ENCODE results near the gene TIMP1. TPM values are rescaled to one million over a fixed set of nuclear protein-coding genes. Genes with fewer than 3 reads are reported as not detected.
"Not testable (repeated sequence)": the region's sequence is repeated elsewhere in the genome, so short reads cannot be mapped to it uniquely, and the experiment has no call there.

The TIMP1 gene
- total and polyA plus RNA-seq, 12 donors: 32.8 to 826 (median 70.7) TPM

DNA sequence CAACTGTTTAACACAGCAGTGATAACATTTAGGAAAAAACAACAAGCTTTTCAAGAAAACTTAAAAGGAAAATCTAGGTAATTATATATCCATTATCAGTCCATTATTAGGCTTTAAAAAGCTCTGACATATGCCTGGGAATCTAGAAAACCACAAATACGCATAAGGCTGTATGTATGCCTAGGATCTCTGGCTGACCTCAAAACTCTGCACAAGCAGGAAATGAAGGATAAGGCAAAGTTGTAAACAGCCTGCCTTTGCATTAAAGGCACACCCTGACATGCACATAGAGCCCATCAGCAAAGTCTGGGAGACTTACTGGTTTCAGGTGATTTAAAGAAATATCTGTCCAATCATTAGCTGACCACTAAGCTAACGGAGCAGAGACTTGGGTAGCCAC is 14.0 kb downstream of the TIMP1 start:
- Histone ChIP-seq H3K27ac (peak overlapping the region in 3 of 10 donors; percentile 19 to 46 (median 21)), H3K36me3 (no peaks in the 10 kb centered on the region), H3K9me3 (peaks cover 0 to 40% (median 6%) of the 10 kb centered on the region in 11 donors), H3K27me3 (peaks cover 0 to 4% (median 0%) of the 10 kb centered on the region in 7 donors), H3K4me3 (no peak overlapping the region), H3K4me1 (no peaks in the 10 kb centered on the region)
- 70 to 71% methylated on average over 2 of the region's 2 CpGs for WGBS, 2 donors
- intact Hi-C loops (cut with DNase I): no loop called here
- no peak for ATAC-seq
- DNase-seq: no peak
- TF ChIP-seq, protein P1, sequence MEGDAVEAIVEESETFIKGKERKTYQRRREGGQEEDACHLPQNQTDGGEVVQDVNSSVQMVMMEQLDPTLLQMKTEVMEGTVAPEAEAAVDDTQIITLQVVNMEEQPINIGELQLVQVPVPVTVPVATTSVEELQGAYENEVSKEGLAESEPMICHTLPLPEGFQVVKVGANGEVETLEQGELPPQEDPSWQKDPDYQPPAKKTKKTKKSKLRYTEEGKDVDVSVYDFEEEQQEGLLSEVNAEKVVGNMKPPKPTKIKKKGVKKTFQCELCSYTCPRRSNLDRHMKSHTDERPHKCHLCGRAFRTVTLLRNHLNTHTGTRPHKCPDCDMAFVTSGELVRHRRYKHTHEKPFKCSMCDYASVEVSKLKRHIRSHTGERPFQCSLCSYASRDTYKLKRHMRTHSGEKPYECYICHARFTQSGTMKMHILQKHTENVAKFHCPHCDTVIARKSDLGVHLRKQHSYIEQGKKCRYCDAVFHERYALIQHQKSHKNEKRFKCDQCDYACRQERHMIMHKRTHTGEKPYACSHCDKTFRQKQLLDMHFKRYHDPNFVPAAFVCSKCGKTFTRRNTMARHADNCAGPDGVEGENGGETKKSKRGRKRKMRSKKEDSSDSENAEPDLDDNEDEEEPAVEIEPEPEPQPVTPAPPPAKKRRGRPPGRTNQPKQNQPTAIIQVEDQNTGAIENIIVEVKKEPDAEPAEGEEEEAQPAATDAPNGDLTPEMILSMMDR (IDR thresholded peaks at IDR 0.05): no peak

DNA sequence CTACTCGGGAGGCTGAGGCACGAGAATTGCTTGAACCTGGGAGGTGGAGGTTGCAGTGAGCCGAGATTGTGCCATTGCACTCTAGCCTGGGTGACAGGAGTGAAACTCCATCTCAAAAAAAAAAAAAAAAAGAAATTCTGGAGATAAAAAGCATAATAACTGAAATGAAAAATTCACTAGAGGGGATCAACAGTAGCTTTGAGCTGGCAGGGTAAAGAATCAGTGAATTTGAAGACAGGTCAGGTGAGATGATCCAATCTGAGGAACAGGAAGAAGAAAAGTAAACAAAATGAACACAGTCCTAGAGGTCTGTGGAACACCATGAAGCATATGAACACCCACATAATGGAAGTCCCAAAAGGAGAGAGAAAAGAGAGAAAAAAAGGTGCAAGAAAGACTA is 15.0 kb downstream of the TIMP1 start:
- Histone ChIP-seq H3K4me3 (no peak overlapping the region), H3K27me3 (peaks cover 0 to 4% (median 0%) of the 10 kb centered on the region in 7 donors), H3K9me3 (peaks cover 0 to 44% (median 6%) of the 10 kb centered on the region in 11 donors), H3K4me1 (no peaks in the 10 kb centered on the region), H3K27ac (no peak overlapping the region), H3K36me3 (no peaks in the 10 kb centered on the region)
- ATAC-seq (no peak), DNase-seq (no peak)
- WGBS, 2 donors: 90 to 100% methylated on average over 3 of the region's 3 CpGs
- intact Hi-C loops (cut with DNase I): no loop called here
- TF ChIP-seq, protein P1 (IDR thresholded peaks at IDR 0.05): no peak

DNA sequence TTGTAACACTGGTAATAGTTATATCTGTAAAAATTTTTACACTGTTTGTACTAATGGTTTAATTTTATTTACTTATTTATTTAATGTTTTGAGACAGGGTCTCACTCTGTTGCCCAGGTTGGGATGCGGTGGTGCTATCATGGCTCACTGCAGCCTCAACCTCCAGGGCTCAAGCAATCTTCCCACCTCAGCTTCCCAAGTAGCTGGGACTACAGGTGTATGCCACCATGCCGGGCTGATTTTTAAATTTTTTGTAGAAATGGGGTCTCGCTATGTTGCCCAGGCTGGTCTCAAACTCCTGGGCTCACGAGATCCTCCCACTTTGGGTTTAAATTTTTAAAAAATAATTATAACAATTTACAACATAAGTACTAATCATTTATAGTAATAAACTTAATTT is 20.9 kb downstream of the TIMP1 start:
- H3K4me1 ChIP-seq; intact Hi-C loops (cut with DNase I): not testable (repeated sequence)

DNA sequence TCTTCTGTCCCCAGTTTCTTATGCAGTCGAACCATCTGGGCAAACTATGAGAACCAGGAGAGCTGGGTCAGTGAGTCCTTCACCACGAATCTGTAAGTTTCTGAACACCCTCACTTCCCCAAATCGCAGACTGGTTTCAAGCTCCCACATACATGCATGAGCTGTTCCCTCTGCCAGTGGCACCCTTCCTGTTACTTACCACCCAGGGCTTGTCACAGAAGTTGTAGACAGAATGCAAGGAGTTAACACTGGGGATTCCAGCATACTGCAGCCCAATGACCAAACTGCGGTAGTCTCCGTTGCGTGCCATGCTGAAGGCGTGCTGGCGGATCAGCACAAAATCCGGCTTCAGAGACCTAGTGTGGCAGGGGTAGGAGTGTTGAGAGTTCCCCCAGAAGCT is 22.8 kb downstream of the TIMP1 start:
- Histone ChIP-seq H3K4me3 (no peak overlapping the region), H3K27ac (no peak overlapping the region), H3K4me1 (no peaks in the 10 kb centered on the region), H3K9me3 (peaks cover 0 to 12% (median 0%) of the 10 kb centered on the region in 11 donors), H3K36me3 (no peaks in the 10 kb centered on the region), H3K27me3 (no peaks in the 10 kb centered on the region)
- WGBS, 2 donors: 66 to 73% methylated on average over 8 to 9 of the region's 9 CpGs
- no peak for ATAC-seq
- TF ChIP-seq, protein P1 (IDR thresholded peaks at IDR 0.05): no peak
- intact Hi-C loops (cut with DNase I): no loop called here
- DNase-seq: no peak

More for the DNA sequence above, 20.9 kb downstream of the TIMP1 start:
- DNase-seq, H3K4me3 ChIP-seq, H3K27me3 ChIP-seq, ATAC-seq, H3K27ac ChIP-seq, H3K36me3 ChIP-seq: not testable (repeated sequence)
- H3K9me3 ChIP-seq: peaks cover 0 to 25% (median 0%) of the 10 kb centered on the region in 11 donors
- WGBS, 2 donors: 97% methylated on average over 4 of the region's 4 CpGs

DNA sequence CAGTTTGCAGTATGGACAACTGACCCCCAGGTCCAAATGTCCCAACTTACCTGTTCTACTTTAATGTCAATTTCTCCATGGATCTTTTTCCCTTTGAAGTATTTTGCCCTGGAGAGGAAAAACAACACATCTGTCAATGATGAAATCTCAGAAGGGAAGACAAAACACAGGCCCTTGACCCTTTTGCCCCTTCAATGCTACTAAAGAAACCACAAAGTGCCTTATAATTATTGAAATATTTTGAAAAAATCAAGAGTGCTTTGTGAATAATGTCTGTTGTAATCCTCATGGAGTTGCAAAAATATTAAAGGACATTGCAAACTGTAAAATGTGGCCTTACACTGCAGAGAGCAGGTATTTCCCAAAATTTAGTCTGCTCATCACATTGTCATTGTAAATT is 24.9 kb downstream of the TIMP1 start:
- H3K36me3 ChIP-seq: no peaks in the 10 kb centered on the region
- TF ChIP-seq, protein P1 (IDR thresholded peaks at IDR 0.05): no peak

More for the DNA sequence above, 24.9 kb downstream of the TIMP1 start:
- Histone ChIP-seq H3K9me3 (no peaks in the 10 kb centered on the region), H3K27ac (no peak overlapping the region), H3K27me3 (no peaks in the 10 kb centered on the region), H3K4me1 (no peaks in the 10 kb centered on the region), H3K4me3 (no peak overlapping the region)
- DNase-seq (no peak), ATAC-seq (no peak)
- intact Hi-C loops (cut with DNase I): no loop called here

All from heart right ventricle (tissue), 16 donors.